Right renal cortex interstitium (tissue), 3 donors: ENCODE results near the gene UTP14C. TPM values are rescaled to one million over a fixed set of nuclear protein-coding genes. Genes with fewer than 3 reads are reported as not detected.
"Not testable (repeated sequence)": the region's sequence is repeated elsewhere in the genome, so short reads cannot be mapped to it uniquely, and the experiment has no call there.

Experiments used
- DNase-seq, 3 donors: peaks; one replicate each; pipeline ENCODE4 v3.0.0-alpha.2; 2013; ENCODE audit warnings: low read depth in 3 of 3, low spot score in 2 of 3
- polyA plus RNA-seq, 3 donors: library from polyadenylated mRNA; unstranded; fragments of 120-200 nt; gene quantifications; one replicate each; pipeline ENCODE4 v1.2.1, GENCODE V29; 2013; ENCODE audit not compliant: insufficient read length in 3 of 3

Gene UTP14C
- polyA plus RNA-seq, 3 donors, result 33.3 to 37.2 (median 35.2) TPM

DNA sequence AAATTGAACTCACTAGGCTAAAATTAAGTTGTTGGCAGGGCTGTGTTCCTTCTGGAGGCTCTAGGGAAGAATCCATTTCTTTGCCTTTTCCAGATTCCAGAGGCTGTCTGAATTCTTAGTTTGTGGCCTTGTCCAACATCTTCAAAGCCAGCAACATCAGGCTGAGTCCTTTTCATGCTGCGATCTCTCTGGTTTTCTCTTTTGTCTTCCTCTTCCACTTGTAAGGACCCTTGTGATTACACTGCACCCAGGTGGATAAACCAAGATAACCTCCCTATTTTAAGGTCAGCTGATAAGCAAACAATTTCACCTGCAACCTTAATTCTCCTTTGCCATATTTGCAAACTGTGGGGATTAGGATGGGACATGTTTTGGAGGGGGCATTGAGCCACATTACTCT lies 11.5 kb downstream of the UTP14C start:
- no peak for DNase-seq

DNA sequence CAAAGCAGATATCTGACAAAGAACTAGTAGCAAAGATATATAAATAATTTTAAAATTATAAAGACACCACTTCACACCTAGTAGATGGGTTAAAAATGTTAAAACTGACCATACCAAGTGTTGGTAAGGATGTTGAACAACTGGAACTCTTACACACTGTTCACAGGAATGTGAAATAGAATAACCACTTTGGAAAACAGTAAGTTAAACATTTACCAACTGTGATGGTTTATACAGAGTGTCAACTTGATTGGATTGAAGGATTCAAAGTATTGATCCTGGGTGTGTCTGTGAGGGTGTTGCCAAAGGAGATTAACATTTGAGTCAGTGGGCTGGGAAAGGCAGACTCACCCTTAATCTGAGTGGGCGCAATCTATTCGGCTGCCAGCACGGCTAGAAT lies 19.2 kb downstream of the UTP14C start:
- DNase-seq, result no peak

DNA sequence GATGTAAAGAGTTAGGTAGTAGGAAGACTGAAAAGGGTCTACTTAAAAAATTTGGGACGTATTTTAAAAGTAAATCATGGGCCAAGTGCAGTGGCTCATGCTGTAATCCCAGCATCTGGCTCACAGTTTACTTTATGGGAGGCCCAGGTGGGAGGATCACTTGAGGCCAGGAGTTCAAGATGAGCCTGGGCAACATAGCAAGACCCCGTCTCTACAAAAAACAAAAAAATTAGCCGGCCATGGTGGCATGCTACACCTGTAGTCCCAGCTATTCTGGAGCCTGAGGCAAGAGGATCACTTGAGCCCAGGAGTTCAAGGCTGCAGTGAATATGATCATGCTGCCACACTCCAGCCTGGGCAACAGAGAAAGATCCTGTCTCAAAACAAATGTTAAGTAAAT lies 23.0 kb downstream of the UTP14C start:
- DNase-seq, result no peak

DNA sequence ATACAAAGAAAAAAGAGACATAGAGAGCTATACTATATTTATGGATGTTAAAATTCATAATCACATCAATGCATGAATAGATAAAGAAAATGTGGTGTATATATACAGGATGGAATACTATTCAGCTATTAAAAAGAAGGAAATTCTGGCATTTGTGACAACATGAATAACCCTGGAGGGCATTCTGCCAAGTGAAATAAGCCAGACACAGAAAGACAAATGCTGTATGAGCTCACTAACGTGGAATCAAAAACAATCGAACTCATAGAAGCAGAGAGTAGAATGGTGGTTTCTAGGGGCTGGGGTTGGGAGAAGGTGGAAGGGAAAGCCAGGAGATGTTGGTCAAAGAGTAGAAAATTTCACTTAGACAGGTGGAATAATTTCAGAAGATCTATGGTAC lies 24.0 kb downstream of the UTP14C start:
- no peak for DNase-seq

DNA sequence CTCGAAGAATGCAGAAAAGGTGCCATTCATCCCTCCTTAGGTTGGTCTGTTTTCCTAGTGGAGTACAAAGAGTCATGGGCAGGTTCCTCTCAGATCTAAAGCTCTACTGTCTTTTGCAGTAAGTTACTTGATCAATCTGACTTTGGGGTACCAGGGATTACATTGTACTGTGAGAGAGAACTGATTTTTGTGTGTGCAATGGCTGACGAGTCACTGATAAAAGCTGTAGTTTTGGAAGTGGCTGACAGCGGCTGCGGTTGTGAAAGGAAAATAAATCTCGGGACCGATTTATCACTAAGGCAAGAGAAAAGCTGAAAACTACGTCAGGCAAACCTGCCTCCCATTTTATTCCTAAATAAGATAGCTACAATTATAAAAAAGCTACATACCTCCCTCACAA lies 26.9 kb downstream of the UTP14C start:
- no peak for DNase-seq

DNA sequence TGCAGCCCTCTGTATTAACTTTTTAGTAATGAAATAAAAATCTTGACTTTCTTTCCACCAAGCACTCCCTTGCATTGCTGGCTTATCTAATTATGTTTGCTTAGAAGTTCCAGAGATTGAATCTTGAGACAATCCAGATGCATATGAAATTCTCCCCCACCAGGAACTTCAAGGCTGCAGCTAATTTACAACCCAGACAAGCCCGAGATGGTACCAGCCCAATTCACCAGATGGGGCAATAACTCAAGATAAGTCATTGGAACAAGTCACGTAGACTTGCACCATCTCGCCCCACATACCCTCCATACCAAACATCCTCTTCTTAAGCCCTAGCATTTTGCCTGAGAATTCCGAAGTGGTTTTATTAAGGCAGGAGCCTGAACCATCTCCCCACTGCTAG lies 29.0 kb downstream of the UTP14C start:
- DNase-seq, result no peak

DNA sequence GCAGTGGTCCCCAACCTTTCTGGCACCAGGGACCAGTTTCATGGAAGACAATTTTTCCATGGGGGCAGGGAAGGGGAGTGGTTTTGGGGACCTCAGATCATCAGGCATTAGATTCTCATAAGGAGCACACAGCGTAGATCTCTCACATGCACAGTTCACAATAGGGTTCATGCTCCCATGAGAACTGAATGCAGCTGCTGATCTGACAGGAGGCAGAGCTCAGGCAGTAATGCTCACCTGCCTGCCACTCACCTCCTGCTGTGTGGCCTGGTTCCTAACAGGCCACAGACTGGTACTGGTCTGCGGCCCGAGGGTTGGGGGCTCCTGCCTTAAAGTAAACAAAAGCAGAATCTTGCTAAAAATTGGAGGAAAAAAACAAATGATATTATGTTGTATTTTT lies 36.6 kb downstream of the UTP14C start:
- not testable (repeated sequence) for DNase-seq

DNA sequence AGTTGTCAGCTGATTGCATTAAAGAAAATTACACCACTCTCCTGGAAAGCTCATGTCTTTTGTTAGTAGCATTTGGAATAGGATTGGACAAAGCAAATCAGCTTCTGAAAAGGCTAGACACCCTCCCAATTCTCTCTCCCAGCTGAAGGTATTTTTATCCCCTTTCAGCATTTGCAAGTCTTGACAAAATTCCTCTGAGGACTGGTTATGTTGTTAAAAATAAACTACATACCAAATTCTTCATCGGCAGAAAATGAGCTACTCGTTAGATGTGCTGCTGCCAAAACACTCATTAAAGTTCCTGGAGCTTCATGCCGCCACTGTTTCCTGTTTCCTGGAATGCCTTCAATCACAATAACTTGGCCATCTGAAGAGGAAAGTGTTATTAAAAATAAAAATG lies 37.1 kb downstream of the UTP14C start:
- no peak for DNase-seq

DNA sequence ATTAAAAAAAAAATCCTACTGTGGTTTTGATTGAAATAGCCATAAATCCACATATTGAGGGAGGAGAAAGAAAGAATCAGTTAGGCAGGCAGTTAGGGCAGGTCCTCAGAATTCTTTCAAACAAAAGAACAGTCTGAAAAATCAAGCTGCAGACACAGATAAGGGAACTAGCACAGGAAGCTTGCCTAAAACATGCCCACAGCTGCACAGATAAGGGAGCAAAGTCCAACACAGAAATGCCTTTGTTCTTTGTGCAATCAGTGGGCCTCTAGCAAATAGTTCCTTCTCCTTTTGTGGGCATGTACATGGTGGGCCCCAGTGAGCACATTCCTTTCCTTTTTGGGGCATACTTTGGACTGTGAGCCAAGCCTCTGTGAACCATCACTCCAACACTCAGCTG lies 42.7 kb downstream of the UTP14C start:
- no peak for DNase-seq

DNA sequence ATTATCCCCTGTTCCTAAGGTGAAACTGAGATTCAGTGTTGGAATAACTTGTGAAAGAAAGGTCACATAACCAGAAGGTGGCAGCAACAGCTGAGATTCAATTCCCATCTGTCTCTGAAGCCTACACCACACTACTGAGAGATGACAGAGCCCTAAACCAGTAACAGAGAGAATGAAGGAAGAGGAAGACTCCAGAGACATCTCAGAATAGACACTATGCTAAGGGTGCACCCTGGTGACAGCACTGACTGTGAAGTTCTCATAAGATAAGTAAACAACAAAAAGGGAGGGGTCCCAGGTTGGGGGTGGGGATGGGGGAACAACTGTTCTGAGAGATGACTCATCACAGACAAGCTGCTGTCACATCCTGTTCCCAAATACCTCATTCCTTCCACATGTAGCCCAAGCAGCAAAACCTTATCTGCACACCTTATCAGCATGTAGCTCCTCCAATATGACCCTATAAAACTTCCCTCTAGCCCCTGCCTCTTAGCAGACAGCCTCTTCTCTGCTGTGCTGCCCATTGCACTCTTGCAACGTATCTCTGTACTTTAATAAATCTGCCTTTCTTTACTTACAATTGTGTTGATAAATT lies 46.5 kb downstream of the UTP14C start:
- no peak for DNase-seq

Other genes starting within 250 kb of the UTP14C start
- 10 to 100 TPM; 18.5 to 22.3 (median 19.2) TPM for gene DHRS12, start 220.5 kb upstream of the UTP14C start, polyA plus RNA-seq
- under 1 TPM; 0.22 to 0.42 (median 0.34) TPM for gene TMEM272, start 179.5 kb upstream of the UTP14C start, polyA plus RNA-seq
- gene CCDC70, start 162.7 kb upstream of the UTP14C start, polyA plus RNA-seq, result not detected
- gene ATP7B, start 13.2 kb upstream of the UTP14C start, polyA plus RNA-seq, result 10 to 100 TPM; 16.2 to 18.6 (median 17.1) TPM
- gene ALG11, start 12.3 kb upstream of the UTP14C start, polyA plus RNA-seq, result 10 to 100 TPM; 27.1 to 35.3 (median 31.8) TPM
- 1 to 10 TPM; 3.0 to 4.1 (median 3.3) TPM for gene NEK5, start 104.4 kb downstream of the UTP14C start, polyA plus RNA-seq
- gene NEK3, start 134.9 kb downstream of the UTP14C start, polyA plus RNA-seq, result 10 to 100 TPM; 27.3 to 33.4 (median 28.5) TPM